GM23338 (cell line): ENCODE data around the gene GAGE13.

ENCODE experiments used
- CREB1 ChIP-seq: fragments of 250-450 bp; sonication (Bioruptor Pico); IDR thresholded peaks from 2 replicates; pipeline ENCODE4 v1.5.0; 2020; ENCODE audit warnings: low read depth, mild to moderate bottlenecking, moderate library complexity
- EZH2 ChIP-seq: fragments of 200-600 bp; sonication (generic); IDR thresholded peaks from one replicate; pipeline ENCODE4 v1.8.0; 2017; ENCODE audit warnings: antibody characterized with exemption, mild to moderate bottlenecking, low read depth; ENCODE audit not compliant: unreplicated experiment
- EZH2phosphoT487 ChIP-seq: fragments of 200-600 bp; sonication (generic); IDR thresholded peaks from one replicate; pipeline ENCODE4 v1.8.1; 2018; ENCODE audit warnings: antibody characterized with exemption; ENCODE audit not compliant: unreplicated experiment
- JUNB ChIP-seq: IDR thresholded peaks from one replicate; pipeline ENCODE4 v1.6.1; 2016; ENCODE audit warnings: antibody characterized with exemption; ENCODE audit not compliant: unreplicated experiment
- NANOG ChIP-seq: IDR thresholded peaks from 2 replicates; pipeline ENCODE4 v1.6.1; 2016; ENCODE audit warnings: antibody characterized with exemption, borderline replicate concordance
- POLR2AphosphoS5 ChIP-seq: IDR thresholded peaks from 2 replicates; pipeline ENCODE4 v1.6.1; 2016; ENCODE audit warnings: antibody characterized with exemption, low read depth
- STAT1 ChIP-seq: IDR thresholded peaks from one replicate; pipeline ENCODE4 v1.6.1; 2016; ENCODE audit warnings: antibody characterized with exemption; ENCODE audit not compliant: unreplicated experiment
- ZNF114 ChIP-seq: fragments of 250-450 bp; sonication (Bioruptor Pico); IDR thresholded peaks from 2 replicates; pipeline ENCODE4 v1.5.0; 2020; ENCODE audit warnings: mild to moderate bottlenecking, moderate library complexity
- ZNF331 ChIP-seq: fragments of 250-450 bp; sonication (Bioruptor Pico); IDR thresholded peaks from 2 replicates; pipeline ENCODE4 v1.5.0; 2020; ENCODE audit warnings: low read depth, mild to moderate bottlenecking, moderate library complexity
- TF ChIP-seq, protein P1 (sequence below), 2 experiments: fragments of 200-600 bp in 1 of 2; sonication (generic) in 1 of 2; conservative IDR thresholded peaks; 2 replicates each; pipeline versions ENCODE4 v1.5.1 to v1.6.1; 2016 to 2017; ENCODE audit warnings: antibody characterized with exemption in 2 of 2, low read depth in 2 of 2, mild to moderate bottlenecking in 2 of 2, moderate library complexity in 1 of 2
- TF ChIP-seq, protein P2 (sequence below): IDR thresholded peaks from one replicate; pipeline ENCODE4 v1.6.1; 2018; ENCODE audit warnings: antibody characterized with exemption; ENCODE audit not compliant: unreplicated experiment
- TF ChIP-seq, protein P3 (sequence below): IDR thresholded peaks from 2 replicates; pipeline ENCODE4 v1.6.1; 2016; ENCODE audit warnings: antibody characterized with exemption

DNA sequence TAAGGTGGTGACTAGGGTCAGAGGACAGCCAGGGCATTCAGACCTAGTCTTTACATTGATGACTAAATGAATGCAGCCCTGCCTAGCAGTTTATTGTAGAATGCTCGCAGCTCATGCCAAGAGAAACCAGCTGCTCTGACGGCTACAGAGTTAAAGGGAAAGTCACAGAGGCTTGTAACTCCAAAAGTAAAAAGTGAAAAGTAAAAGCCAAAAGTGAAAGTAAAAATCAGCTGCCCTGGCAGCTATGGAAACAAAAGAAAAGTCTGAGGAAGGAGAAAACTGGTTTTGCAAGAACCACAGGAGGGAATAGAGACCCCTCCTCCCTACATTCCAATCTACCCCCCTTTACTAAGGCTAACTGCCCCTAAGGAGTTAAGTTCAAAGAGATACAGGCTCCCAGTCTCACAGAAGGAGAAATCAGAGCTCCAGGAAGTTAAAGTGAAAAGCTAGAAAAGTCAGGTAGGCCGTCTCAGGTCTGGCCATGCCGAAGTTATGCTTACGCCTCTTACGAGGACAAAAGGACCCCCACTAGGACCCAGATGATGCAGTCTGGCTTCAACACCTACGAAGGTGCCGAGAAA is 21.9 kb upstream of the GAGE13 start:
- no peak for TF ChIP-seq POLR2AphosphoS5
- TF ChIP-seq, protein P1, sequence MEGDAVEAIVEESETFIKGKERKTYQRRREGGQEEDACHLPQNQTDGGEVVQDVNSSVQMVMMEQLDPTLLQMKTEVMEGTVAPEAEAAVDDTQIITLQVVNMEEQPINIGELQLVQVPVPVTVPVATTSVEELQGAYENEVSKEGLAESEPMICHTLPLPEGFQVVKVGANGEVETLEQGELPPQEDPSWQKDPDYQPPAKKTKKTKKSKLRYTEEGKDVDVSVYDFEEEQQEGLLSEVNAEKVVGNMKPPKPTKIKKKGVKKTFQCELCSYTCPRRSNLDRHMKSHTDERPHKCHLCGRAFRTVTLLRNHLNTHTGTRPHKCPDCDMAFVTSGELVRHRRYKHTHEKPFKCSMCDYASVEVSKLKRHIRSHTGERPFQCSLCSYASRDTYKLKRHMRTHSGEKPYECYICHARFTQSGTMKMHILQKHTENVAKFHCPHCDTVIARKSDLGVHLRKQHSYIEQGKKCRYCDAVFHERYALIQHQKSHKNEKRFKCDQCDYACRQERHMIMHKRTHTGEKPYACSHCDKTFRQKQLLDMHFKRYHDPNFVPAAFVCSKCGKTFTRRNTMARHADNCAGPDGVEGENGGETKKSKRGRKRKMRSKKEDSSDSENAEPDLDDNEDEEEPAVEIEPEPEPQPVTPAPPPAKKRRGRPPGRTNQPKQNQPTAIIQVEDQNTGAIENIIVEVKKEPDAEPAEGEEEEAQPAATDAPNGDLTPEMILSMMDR (conservative IDR thresholded peaks at IDR 0.05; ENCODE audit: low read depth in 2 of 2) = no peak
- no peak for TF ChIP-seq EZH2
- TF ChIP-seq, protein P2, sequence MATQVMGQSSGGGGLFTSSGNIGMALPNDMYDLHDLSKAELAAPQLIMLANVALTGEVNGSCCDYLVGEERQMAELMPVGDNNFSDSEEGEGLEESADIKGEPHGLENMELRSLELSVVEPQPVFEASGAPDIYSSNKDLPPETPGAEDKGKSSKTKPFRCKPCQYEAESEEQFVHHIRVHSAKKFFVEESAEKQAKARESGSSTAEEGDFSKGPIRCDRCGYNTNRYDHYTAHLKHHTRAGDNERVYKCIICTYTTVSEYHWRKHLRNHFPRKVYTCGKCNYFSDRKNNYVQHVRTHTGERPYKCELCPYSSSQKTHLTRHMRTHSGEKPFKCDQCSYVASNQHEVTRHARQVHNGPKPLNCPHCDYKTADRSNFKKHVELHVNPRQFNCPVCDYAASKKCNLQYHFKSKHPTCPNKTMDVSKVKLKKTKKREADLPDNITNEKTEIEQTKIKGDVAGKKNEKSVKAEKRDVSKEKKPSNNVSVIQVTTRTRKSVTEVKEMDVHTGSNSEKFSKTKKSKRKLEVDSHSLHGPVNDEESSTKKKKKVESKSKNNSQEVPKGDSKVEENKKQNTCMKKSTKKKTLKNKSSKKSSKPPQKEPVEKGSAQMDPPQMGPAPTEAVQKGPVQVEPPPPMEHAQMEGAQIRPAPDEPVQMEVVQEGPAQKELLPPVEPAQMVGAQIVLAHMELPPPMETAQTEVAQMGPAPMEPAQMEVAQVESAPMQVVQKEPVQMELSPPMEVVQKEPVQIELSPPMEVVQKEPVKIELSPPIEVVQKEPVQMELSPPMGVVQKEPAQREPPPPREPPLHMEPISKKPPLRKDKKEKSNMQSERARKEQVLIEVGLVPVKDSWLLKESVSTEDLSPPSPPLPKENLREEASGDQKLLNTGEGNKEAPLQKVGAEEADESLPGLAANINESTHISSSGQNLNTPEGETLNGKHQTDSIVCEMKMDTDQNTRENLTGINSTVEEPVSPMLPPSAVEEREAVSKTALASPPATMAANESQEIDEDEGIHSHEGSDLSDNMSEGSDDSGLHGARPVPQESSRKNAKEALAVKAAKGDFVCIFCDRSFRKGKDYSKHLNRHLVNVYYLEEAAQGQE = no peak
- TF ChIP-seq, protein P3, sequence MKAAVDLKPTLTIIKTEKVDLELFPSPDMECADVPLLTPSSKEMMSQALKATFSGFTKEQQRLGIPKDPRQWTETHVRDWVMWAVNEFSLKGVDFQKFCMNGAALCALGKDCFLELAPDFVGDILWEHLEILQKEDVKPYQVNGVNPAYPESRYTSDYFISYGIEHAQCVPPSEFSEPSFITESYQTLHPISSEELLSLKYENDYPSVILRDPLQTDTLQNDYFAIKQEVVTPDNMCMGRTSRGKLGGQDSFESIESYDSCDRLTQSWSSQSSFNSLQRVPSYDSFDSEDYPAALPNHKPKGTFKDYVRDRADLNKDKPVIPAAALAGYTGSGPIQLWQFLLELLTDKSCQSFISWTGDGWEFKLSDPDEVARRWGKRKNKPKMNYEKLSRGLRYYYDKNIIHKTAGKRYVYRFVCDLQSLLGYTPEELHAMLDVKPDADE = no peak
- TF ChIP-seq JUNB = no peak
- TF ChIP-seq CREB1 (CRISPR knock-in tag) = no peak
- TF ChIP-seq STAT1 = no peak
- TF ChIP-seq EZH2phosphoT487 = no peak
- no peak for TF ChIP-seq ZNF331
- no peak for TF ChIP-seq NANOG
- TF ChIP-seq ZNF114 = no peak
